HUDEP-2 (cell line): ENCODE data around the gene CUBN.

Experiments used
- DNase-seq, 76 experiments: peaks; one replicate each; lab custom pipeline; 2025; ENCODE audit not compliant: unreplicated experiment in 76 of 76; lab: John Stamatoyannopoulos, UW

CUBN gene

DNA sequence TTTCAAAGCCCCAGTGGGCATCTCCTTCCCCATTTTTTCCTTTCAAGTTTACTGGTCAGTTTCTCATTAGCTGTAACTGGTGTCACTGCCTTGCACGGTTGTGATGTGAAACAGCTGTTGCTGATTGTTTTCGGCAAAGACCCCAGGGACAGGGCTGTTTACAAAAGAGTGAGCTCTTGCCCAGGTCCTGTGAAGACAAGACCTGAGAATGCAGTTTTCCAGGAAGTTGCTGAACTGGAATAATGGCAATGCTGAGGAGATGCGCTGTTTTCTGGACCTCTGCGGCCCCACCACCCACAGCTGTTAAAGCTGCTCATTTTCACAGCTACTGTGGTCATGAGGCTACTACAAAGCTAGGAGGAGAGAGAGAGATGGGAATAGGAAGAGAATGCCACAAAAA lies 195.8 kb downstream of the CUBN start:
- DNase-seq, result no peak

DNA sequence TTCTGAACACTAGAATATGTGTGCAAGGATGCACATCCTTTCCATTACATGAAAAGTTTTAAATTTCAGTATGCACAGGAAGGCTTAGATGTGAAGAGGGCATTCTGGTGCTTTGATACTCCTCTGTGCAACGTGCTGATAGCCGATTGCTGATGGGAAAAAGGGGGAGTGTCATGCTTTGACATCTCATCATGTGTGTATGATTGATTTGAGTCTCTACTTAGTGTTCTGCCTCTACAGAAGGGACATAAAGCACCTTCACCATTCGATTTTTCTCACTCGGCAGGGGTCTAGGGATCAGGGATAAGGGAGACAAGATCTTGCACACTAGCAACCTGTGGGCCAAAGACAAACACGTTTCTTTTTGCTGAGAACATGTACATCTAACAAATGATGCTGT lies 197.7 kb downstream of the CUBN start:
- DNase-seq, result no peak

DNA sequence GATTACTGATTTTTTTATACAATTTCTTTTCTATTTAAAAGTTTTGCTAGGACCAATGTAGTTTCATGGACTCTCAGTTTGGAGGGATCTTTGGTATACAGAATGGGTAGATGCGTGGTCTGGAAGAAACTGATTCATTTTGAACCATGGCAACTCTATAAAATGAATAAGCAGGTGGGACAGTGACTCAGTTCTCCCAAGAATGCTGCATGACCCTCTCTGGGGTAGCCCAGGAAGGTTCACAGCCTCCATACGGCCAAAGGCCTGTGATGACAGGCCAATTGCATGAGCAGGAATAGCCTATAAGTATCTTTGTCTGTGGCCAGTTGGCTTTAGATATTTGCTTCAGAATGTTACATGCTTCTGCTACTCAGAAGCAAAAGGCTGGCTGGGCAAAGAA lies 199.1 kb downstream of the CUBN start:
- no peak for DNase-seq

DNA sequence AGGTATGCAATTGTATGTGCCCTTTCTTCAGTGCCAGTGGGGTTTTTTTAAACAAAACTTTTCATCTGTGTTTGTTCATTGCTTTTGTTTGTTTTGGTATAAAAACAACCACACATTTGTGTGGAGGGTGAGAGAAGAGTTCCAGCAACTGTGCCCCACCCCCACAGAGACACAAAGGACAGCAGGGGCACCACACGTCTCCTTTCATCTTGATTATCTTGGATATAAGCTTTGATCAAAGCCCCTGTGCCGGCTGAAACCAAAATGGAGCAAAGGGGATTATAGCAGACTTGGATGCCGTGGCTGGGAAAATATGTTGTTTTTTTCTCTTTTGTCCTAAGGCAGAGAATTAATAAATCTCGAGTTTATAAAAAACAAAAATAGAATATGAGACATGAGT lies 200.5 kb downstream of the CUBN start:
- no peak for DNase-seq

DNA sequence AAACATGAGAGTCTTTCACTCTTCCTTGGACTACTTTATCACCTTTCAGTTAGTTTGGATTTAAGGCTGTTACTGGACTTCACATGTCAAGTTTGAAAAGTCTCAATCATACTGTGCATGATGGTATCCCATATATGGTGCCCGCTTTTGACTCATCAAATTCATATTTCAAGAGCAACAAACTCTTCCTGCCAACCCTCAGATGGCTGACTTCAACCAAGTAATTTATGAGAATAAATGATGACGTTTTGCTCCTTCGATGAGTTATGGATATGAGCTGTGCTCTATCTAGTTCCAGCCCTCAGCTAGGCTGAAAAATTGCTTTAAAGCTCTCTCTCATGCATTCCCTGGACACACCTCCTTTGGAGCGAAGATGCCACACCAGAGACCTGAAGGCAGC lies 202.1 kb downstream of the CUBN start:
- DNase-seq, result no peak

DNA sequence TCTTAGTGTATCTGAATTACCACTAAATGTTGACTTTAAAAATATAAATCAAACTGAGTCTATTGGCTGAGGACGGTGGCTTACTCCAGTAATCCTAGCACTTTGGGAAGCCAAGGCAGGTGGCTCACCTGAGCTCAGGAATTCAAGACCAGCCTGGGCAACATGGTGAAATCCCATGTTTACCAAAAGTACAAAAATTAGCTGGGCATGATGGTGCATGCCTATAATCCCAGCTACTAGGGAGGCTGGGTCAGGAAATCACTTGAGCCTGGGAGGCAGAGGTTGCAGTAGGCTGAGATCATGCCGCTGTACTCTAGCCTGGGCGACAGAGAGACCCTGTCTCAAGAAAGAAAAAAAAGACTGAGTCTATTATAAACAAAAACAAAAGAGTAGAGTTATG lies 205.9 kb downstream of the CUBN start:
- no peak for DNase-seq

DNA sequence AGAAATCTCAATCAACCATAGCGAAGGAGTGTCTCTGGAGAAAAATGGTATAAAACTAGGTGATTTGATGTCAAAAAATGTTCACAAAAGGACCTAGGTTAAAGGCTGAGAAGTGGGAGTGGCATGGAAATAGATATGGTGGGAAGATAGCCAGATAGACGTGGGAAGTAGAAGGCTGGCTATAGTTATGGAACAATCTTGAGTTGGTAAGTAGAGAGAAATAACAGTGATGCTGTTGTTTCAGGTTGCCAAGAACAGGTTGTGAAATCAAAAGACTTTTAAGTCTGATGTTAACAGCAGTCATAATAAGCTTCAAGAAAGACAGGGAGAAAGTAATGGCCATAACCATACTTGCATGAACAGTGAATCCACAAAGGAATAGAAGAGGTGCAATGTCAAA lies 206.3 kb downstream of the CUBN start:
- no peak for DNase-seq

DNA sequence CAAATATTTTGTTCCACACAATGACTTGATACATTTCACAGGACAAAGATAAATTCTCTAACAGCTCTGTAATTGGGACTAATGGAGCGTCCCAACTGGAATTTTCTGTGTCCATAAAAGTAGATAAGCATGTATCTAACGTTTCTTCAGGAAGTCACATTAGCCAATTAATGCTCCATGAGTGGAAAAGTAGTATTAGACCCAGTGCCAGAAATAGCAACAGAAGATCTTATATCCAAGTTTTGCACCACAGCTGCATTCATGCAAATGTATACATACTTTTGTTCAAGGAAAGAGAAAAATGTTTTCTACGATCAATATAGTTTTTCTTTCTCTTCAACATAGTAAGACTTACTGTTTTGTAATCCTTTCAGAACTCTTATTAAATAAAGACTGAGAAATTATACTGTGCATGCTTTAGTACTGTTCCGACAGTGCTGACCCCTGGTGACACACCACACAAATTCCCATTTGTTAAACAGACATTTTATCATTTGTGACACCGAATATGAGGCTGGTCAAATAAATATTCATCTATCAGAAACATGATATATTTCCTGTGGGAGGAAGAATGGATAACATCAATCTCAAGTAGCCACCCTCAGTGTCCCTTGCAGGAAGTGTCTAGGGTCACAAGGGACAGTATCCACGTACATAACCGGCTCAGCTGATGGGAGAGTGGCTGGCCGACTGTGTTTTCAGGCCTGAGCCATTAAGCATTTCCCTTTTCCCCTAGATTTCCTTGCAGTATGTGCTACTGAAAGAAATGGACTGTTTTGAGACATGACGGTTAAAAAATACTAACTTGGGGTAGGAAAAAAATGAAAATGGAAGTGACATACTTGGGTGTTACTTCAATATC lies 210.3 kb downstream of the CUBN start:
- no peak for DNase-seq

DNA sequence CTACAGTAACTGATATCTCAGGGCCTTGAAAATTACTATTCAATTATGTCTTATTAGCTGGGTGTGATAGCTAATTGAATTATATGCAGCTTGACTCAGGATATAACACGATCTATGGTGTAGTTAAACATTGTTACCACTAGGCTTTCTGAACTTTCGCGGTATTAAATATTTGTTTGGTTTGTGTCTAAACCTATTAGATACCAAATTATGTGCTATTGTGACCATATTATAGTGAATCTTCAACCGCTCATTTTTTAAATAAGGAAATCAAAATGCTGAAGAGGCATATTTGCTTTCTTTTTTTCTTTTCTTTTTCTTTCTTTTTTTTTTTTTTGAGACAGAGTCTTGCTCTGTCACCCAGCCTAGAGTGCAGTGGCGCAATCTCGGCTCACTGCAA lies 213.1 kb downstream of the CUBN start:
- DNase-seq, result no peak

DNA sequence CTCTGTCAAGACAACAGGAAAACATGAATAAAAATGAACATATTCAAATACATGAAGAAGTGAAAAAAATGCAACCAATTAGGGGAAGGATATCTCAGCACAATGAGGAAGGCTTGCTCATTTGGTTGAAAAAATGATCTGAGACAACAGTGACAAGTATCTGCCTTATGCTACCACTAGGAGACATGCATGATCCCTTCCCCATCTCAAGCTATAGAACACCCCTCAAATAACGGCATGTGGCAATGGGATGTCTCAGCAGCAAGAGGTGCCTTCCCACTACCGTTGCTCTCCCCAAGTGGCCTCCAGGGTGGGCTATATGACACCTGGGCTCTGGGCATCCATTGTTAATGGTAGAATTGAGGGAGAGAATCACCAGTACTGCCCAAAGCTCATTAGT lies 214.3 kb downstream of the CUBN start:
- no peak for DNase-seq

DNA sequence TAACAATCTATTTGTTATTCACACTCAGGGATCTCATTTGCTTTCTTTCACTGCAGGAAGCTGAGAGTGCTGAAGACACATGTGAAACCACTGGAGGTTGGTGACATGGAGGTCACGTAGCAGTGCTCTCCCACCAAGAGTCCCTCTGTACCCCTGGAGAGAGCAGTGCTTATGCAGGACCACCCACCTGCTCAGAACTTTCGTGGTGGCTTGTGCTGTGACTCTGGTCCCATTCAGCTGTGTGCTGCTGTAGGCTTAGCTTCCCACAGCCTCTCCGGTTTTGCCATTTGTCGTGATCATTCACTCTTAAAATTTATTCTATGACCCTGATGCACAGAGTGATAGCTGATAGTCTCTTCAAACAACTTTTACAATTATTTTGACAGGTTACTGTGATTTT lies 216.3 kb downstream of the CUBN start:
- DNase-seq, result no peak

DNA sequence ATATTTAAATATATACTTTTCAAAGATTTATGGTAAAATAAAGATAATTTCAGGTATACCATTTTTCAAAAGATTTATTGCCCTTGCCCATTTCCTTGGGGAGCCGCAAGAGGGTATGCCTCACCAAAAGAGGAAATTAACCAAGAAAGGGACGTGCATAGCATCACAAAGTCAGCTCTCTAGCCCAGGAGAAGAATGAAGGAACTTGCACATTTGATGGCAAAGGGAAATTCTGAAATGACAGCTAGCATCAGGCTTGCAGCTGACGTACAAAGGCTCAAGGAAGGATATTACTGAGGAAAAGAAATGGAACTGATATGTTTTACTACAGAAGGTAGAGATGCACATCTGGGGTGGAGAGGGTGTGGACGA lies 218.8 kb downstream of the CUBN start:
- no peak for DNase-seq

DNA sequence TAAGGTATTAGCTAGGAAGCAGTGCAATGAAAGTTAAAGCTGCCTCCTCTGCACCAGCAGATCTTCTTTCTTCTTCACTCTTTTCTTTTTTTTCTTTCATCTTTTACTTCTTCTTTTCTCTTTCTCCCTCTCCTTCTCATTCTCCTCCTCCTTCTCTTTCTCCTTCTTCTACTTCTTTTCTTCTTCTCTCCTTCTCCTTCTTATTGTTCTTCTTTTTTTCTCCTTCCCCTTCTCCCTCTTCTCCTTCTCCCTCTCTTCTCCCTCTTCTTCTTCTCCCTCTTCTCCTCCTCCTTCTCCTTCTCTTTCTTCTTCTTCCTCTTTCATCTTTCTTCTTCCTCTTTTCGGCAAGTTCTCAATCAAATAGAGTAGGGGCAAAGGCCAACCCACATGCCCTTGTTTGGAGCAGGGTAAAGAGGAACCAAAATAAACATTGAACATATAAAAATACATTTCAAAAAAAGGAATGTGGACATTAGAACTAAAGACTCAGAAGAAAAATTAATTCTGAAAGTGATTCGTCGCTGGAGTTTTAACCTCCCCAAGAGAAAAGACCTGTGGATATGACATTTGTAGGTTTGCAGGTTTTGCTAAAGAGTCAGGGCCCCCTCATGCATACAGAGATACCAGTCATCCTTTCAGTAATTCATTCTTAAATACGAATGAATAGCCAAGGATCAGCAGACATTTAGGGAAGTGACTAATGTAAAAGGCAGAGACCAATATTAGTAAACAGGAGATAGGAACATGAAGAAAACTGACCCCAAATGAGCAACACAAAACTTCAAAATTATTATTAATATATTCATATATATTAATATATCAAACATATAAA lies 219.4 kb downstream of the CUBN start:
- no peak for DNase-seq

DNA sequence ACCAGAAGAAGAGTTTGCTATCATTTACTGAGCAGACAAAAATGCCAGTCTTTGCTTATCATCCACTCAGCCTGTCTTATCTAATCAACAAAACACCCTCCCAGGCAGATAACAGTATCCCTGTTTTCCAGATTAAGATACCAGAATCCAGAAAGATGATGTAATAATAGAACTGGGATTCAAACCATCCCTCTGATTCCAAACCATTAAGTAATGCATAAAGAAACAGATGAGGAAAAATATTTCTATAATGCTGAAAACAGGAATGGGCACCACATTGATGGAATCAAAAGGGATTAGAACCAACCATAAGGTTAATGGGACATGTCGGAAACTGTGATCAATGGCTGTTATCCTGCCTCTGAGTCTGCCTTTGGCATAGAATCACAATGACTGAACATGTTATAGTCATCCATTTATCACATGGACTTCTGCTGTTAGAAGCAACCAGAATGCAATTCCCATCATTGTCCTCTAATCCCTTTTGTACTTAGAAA lies 220.3 kb downstream of the CUBN start:
- DNase-seq, result no peak

DNA sequence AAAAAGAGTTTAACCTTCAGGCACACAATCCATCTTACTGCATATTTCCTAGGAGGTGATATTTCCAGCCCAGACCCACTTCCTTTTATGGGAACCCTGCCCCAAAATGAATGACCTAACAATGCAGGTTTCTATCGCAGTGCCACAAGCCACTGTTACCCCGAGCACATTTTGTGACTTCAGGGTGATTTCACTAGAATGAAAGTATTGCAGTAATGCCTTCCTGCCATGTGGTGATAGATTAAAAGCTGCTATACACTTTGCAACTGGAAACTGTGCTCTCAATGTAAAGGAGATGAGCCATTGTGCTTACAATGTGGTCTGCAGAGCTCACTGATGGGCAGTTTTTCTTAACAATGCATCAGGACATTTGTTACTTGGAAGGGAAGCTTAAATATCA lies 221.9 kb downstream of the CUBN start:
- DNase-seq, result no peak

DNA sequence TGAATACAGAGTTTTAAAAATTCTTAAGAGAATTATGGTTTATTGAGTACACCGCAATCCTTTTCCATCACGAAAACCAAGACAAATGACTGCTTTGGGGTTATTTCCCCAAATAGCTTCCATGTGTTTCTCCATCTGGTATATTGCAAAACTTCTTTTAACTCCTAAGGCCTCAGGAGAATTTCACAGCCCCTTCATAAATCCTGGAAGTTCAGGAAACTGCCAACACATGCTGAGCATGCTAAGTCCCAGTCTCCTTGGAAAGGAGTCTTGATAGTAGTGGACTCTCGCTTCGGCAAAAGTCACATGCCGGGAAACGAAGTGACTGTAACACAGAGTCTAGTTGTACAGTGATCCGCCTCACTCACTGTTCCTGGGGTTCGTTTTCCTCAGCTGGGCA lies 224.3 kb downstream of the CUBN start:
- no peak for DNase-seq

DNA sequence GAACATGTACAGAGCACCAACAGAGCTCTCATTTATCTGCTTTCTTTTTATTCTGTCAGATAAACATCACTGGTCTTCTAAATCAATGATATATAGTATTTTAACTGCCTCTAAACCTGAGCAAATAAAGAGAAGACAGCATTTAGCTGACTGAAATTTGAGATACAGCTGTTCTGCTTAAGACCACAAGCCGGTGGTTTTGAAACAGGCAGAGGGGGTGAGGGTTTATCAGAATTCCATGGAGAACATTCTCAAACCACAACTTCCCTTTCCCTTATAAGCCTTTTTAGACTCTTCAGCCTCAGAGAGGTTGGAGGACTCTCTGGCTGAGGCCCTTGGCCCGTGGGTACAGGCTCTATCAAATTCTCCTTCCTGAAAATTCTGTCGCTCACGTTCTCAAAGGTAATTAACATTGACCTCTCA lies 225.0 kb downstream of the CUBN start:
- no peak for DNase-seq

DNA sequence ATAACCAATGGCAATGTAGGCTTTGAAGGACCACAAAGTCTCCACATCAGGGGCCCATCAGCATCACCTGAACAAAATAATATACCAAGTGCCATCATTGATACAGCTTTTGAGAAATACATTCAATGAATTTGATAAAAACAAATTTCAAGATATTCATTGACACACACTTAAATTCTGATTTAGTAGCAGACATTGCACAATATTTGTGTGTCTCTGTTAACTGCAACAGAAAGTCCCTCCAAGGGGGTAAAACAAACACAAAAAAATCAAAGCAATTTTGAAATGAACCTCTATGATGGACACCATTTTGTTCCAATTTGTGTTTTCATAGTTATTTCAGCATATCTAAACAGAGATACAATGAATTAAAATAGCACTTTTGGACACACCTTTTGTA lies 225.6 kb downstream of the CUBN start:
- DNase-seq, result no peak

DNA sequence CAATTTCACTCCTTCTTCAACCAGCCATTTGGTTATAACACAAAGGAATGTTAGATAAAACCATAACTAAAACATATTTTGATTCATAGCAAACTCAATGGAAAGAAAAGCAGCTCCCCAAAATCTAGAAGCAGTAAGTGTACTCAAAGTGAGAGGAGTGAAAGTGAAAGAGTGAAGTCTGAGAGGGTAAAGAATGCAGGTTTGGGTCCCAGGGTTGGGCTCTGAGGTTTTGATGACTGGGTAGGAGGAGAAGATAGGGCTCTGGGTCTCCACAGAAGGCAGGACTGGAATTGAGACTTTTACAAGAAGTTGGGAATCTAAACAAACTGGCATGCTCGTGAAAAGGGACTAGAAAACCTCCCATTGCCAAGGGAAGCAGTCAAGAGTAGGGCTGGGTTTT lies 227.0 kb downstream of the CUBN start:
- DNase-seq, result no peak

DNA sequence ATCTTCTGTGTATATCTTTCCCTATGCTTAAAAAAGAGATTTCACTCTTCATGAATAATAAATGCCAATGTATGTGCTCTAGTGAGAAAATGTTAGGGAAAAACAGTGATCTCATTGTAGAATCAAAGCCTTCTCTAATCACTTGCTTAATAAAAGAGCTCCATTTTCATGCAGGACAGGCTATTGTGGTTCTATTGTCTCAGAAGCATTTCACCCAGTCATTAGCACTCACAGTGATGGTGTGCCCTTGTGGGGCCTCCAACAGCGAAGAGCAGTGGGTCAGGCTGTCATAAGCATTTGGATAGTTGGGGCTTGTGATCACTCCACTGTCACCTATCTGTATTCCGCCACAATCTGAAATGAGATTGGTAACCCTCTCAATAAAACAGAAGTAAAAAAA lies 228.5 kb downstream of the CUBN start:
- no peak for DNase-seq

DNA sequence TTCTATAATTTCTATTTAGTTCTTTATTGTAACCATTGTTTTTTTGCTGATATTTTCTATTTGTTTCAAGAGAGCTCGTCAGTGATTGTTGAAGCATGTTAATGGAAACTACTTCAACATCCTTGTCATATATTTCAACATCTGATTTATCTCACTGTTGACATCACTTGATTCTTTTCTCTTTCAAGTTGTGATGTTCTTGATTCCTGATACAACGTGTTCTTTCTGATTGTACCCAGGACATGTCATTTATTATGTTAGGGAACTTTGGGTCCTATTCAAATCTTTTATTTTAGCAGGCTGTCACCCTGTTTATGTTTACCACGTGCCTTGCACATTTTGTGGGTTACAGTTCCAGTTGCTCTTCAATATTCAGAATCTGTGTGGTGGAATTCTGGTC lies 232.6 kb downstream of the CUBN start:
- no peak for DNase-seq

DNA sequence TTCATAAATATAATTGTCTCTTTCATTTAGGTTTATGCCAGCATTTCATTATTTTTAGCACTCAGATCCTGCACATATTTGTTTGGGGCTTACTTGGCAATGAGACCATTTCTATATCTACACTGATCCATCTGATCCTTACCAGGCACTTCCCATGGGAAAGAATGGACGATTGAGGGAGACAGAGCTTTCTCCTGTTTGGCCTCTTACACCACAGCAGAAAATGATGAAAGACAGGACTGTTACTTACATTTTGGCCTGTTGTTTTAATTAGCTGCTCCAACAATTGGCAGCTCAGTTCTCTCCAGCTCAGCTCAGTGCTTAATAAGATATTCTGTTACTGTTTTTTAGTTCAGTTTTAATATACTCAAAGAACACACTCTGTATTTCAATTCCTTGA lies 234.8 kb downstream of the CUBN start:
- DNase-seq, result no peak
